KOPT-K1 (cell line): ENCODE data around the gene CA6.
"Not testable (repeated sequence)": the region's sequence is repeated elsewhere in the genome, so short reads cannot be mapped to it uniquely, and the experiment has no call there.

Experiments
- H3K27ac ChIP-seq: fragments of 200-600 bp; sonication (generic); 2 replicates; pipeline ENCODE4 v1.5.1; 2016; ENCODE audit warnings: antibody characterized with exemption, mild to moderate bottlenecking, low read depth, low read length; ENCODE audit not compliant: poor library complexity, severe bottlenecking
- H3K36me3 ChIP-seq: fragments of 200-600 bp; sonication (generic); 2 replicates; pipeline ENCODE4 v1.5.1; 2017; ENCODE audit warnings: antibody characterized with exemption, mild to moderate bottlenecking, low read length, moderate library complexity; ENCODE audit not compliant: insufficient read depth
- H3K9me3 ChIP-seq: fragments of 200-600 bp; sonication (generic); 2 replicates; pipeline ENCODE4 v1.5.1; 2017; ENCODE audit warnings: antibody characterized with exemption, low read length, mild to moderate bottlenecking; ENCODE audit not compliant: insufficient read depth, poor library complexity, severe bottlenecking

CA6 gene

GRCh38 chr1:8914466-8914865, 31.2 kb upstream of the CA6 start:
- no peak overlapping the region for H3K27ac ChIP-seq
- H3K36me3 ChIP-seq: no peaks in the 10 kb centered on the region
- no peaks in the 10 kb centered on the region for H3K9me3 ChIP-seq

DNA sequence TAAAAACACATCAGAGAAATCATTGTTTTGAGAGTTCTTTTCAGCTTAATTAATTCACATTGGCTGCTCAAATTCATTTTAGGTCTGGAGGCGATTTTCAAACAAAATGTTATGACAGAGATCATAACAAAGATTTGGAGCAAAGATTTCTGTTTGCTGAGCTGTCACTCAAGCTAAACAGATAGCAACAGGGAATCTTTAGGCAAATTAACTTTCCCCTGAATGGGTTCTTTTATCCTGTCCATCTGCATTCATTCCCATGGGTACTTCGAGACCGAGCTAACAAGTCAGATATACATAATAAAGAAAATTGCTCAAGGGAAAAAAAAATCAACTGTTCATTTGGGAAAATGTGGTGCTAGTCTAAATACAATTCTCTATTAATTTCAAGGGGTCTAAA, 30.2 kb upstream of the CA6 start:
- no peaks in the 10 kb centered on the region for H3K36me3 ChIP-seq
- no peak overlapping the region for H3K27ac ChIP-seq

GRCh38 chr1:8917536-8917935, 28.1 kb upstream of the CA6 start:
- H3K9me3 ChIP-seq, H3K36me3 ChIP-seq: not testable (repeated sequence)
- peak overlapping the region; percentile 49 for H3K27ac ChIP-seq

More for the DNA sequence above, 30.2 kb upstream of the CA6 start:
- H3K9me3 ChIP-seq: no peaks in the 10 kb centered on the region

- H3K9me3 ChIP-seq: no peaks in the 10 kb centered on the region
- peak overlapping the region; percentile 77 for H3K27ac ChIP-seq
- no peaks in the 10 kb centered on the region for H3K36me3 ChIP-seq
These were observed 22.7 kb upstream of the CA6 start for GRCh38 chr1:8922962-8923361.

- Histone ChIP-seq H3K36me3 (no peaks in the 10 kb centered on the region), H3K9me3 (no peaks in the 10 kb centered on the region), H3K27ac (peak overlapping the region; percentile 77)
These were observed 20.3 kb upstream of the CA6 start for GRCh38 chr1:8925406-8925805.

DNA sequence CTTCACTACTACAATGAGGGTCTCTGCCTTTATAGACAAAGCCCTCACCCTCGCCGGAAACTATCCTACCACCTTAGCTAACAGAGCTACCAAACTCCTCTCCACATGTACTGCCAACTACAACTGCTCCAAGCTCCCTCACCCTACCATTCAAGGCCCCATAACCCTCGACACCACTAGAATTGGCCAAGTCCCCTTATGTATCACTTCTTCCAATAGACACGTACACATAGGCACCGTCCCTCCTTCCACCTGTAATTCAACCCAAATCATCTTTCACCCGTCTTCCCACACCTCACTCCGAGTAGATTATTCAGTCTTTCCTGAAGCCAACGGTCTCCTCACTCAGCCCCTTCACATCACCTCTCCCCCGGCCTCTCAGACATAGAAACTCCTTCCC, 19.7 kb upstream of the CA6 start:
- Histone ChIP-seq H3K27ac (peak overlapping the region; percentile 77), H3K36me3 (no peaks in the 10 kb centered on the region), H3K9me3 (no peaks in the 10 kb centered on the region)

GRCh38 chr1:8926707-8927694, 18.7 kb upstream of the CA6 start:
- Histone ChIP-seq H3K36me3 (no peaks in the 10 kb centered on the region), H3K9me3 (no peaks in the 10 kb centered on the region), H3K27ac (peak overlapping the region; percentile 77)

DNA sequence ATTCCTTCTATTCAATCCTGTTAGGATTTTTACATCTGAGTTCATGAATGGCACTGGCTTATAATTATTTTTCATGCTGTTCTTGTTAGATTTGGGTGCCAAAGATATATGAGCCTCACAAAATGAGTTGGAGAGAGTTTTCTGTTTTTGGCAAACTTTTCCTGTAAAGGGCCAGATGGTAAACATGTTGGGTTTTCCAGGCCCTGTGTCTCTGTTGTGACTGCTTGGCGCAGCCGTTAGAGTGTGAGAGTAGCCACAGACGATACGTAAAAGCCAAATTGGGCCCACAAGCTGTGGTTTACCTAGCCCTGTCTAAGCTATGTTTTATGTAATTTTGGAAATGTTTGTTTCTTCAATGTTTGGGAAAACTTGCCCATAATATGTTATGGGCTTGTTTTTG, 15.6 kb upstream of the CA6 start:
- no peaks in the 10 kb centered on the region for H3K36me3 ChIP-seq
- peaks cover 7% of the 10 kb centered on the region for H3K9me3 ChIP-seq
- peak overlapping the region; percentile 41 for H3K27ac ChIP-seq

DNA sequence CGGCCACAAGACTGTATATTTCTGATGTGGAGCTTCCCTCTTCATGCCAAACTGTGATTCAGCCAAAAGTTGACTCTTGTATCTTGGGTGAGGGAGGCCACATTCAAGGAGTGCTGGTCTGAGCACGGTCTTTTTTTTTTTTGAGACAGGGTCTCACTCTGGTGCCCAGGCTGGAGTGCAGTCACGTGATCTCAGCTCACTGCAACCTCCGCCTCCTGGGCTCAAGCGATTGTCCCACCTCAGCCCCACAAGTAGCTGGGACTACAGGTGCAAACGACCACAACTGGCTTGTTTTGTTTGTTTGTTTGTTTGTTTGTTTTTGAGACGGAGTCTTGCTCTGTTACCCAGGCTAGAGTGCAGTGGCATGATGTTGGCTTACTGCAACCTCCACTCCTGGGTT, 8.6 kb upstream of the CA6 start:
- H3K9me3 ChIP-seq, H3K36me3 ChIP-seq: not testable (repeated sequence)
- peak overlapping the region; percentile 8 for H3K27ac ChIP-seq

DNA sequence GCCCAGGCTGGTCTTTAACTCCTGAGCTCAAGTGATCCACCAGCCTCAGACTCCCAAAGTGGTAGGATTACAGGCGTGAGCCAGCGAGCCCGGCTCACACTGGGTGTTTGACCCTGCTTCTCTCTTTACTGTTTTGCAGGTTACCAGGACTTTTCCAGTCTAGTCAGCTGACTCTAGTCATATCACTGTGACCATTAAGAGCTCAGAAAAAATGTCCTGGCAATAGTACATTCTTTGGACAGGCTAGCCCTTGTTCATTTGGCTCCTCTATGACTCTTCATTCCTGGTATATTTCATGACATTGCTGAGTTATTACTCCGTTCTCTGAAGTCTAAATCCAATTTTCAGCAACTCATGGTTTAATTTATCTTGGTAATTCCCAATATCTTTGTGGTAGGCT, 8.0 kb upstream of the CA6 start:
- no peaks in the 10 kb centered on the region for H3K36me3 ChIP-seq
- peaks cover 7% of the 10 kb centered on the region for H3K9me3 ChIP-seq
- H3K27ac ChIP-seq: peak overlapping the region; percentile 70

- H3K9me3 ChIP-seq: peaks cover 4% of the 10 kb centered on the region
- peak overlapping the region; percentile 70 for H3K27ac ChIP-seq
- no peaks in the 10 kb centered on the region for H3K36me3 ChIP-seq
These were observed 7.3 kb upstream of the CA6 start for GRCh38 chr1:8938232-8938999.

DNA sequence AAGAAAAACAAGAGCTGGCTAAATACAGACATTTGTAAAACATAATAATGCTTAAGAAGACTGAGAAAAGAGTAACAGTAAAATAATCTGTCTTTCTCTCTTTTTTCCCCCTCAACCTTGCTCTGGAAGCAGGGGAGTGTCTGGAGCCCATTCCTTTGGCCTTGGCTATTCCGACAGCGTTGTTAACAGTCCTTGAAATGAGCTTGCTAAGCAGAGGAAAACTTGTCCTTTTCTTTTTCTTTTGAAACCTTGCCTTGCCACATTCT, 6.7 kb upstream of the CA6 start:
- no peaks in the 10 kb centered on the region for H3K9me3 ChIP-seq
- no peaks in the 10 kb centered on the region for H3K36me3 ChIP-seq
- H3K27ac ChIP-seq: peak overlapping the region; percentile 70

GRCh38 chr1:8939362-8939995, 6.2 kb upstream of the CA6 start:
- H3K36me3 ChIP-seq: no peaks in the 10 kb centered on the region
- H3K27ac ChIP-seq: peak overlapping the region; percentile 70
- no peaks in the 10 kb centered on the region for H3K9me3 ChIP-seq

DNA sequence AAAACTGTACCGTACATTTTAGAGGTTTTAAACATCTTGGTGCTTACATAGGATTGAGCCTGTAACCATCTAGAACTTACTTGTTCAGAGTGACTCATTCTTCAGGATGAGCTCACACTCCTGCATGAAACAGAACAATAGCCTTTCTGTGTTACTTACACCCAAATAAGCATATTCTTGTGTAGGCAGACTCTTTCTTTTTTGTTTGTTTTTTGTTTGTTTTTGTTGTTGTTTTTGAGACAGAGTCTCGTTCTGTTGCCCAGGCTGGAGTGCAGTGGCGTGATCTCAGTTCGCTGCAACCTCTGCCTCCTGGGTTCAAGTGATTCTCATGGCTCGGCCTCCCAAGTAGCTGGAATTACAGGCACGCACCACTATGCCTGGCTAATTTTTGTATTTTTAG, 3.8 kb upstream of the CA6 start:
- H3K36me3 ChIP-seq: no peaks in the 10 kb centered on the region
- peak overlapping the region; percentile 98 for H3K27ac ChIP-seq
- no peaks in the 10 kb centered on the region for H3K9me3 ChIP-seq
